Measurements from ENCODE around the gene LTBP1. TPM values are rescaled to one million over a fixed set of nuclear protein-coding genes. Genes with fewer than 3 reads are reported as not detected.
A peak's percentile ranks its signal among the peaks of the same experiment; 100 is the strongest.

Gene LTBP1
- total and polyA plus RNA-seq, 4 donors, result 107 to 573 (median 545) TPM

DNA sequence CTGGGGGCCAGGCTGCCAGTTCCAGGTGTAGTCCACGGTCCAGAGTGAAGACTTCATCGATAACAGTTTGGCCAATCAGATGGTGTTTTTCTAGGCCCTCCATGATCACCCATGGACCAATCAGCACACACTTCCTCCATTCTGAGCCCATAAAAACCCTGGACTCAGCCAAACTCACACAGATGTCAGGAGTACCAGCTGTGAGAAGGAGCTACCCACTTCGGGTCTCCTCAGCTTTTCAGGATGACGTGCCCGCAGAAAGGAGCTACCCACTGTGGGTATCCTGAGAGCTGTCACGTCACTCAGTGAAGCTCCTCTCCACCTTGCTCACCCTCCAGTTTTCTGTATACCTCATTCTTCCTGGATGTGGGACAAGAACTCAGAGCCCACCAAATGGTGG is 319.7 kb downstream of the LTBP1 start:
- DNase-seq (no peak), ATAC-seq (ENCODE audit: low FRiP score) (no peak)
- no peaks in the 10 kb centered on the region for H3K9me3 ChIP-seq (ENCODE audit: control insufficient read depth, low read length)
- H3K27me3 ChIP-seq (ENCODE audit: control insufficient read depth in 1 of 2, insufficient read depth in 2 of 2, low read length in 1 of 2), result no peaks in the 10 kb centered on the region
- WGBS, 2 donors, result 98% methylated on average over 6 of the region's 6 CpGs
- H3K4me3 ChIP-seq (ENCODE audit: low read length in 2 of 2), result no peak overlapping the region
- H3K4me1 ChIP-seq (ENCODE audit: control insufficient read depth in 1 of 2, insufficient read depth in 2 of 2, low read length in 2 of 2), result peaks cover 0 to 2% of the 10 kb centered on the region in 2 donors
- H3K27ac ChIP-seq (ENCODE audit: low read depth in 1 of 2, low read length in 2 of 2), result peak overlapping the region in 1 of 2 donors; percentile 13
- peaks cover 3 to 7% of the 10 kb centered on the region in 2 donors for H3K36me3 ChIP-seq (ENCODE audit: control insufficient read depth in 1 of 2, insufficient read depth in 2 of 2, low read length in 1 of 2)
- intact Hi-C loops (cut with DNase I), result no loop called here

DNA sequence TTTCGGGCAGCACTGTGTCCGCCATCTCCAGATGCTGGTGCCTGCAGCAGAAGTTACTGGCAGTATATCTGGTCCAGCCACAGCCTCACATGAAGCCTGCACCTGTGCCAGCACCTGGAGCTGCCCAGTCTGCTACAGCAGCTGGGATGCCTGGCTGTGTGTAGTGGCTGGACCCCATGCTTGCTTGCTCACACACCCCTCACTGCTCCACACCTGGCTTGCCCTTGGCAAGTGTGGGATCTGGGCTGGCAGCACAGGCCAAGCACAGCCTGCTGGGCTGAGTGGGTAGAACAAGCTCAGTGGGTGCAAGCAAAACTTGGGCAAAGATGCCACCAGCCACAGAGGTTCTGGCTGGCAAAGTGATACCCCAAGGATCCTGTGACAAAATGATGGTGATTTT is 320.3 kb downstream of the LTBP1 start:
- peaks cover 3 to 7% of the 10 kb centered on the region in 2 donors for H3K36me3 ChIP-seq (ENCODE audit: control insufficient read depth in 1 of 2, insufficient read depth in 2 of 2, low read length in 1 of 2)
- DNase-seq (no peak), ATAC-seq (ENCODE audit: low FRiP score) (no peak)
- H3K4me3 ChIP-seq (ENCODE audit: low read length in 2 of 2), result no peak overlapping the region
- H3K27ac ChIP-seq (ENCODE audit: low read depth in 1 of 2, low read length in 2 of 2), result peak overlapping the region in 1 of 2 donors; percentile 13
- no peaks in the 10 kb centered on the region for H3K27me3 ChIP-seq (ENCODE audit: control insufficient read depth in 1 of 2, insufficient read depth in 2 of 2, low read length in 1 of 2)
- intact Hi-C loops (cut with DNase I), result no loop called here
- H3K9me3 ChIP-seq (ENCODE audit: control insufficient read depth, low read length), result no peaks in the 10 kb centered on the region
- WGBS, 2 donors, result 94 to 95% methylated on average over 2 of the region's 2 CpGs
- H3K4me1 ChIP-seq (ENCODE audit: control insufficient read depth in 1 of 2, insufficient read depth in 2 of 2, low read length in 2 of 2), result peaks cover 0 to 2% of the 10 kb centered on the region in 2 donors

DNA sequence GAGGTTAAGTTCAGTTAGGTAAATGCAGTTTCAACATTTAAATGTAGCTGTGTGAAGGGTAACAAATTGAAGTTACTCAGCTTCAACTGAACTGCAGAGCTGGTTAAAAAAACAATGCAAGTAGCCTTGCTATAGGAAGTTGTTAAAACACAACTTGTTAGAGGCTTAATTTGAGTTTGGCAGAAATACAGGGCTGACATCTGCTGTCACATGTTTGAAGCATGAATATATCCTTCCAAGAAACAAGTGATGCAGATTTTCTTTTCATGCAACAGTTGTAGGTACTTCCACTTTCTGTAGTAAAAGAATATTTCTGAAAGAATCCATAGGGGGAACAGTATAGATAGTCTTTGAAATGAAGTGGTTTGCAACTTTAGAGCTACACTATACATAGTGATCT is 321.0 kb downstream of the LTBP1 start:
- H3K4me1 ChIP-seq (ENCODE audit: control insufficient read depth in 1 of 2, insufficient read depth in 2 of 2, low read length in 2 of 2), result peaks cover 0 to 2% of the 10 kb centered on the region in 2 donors
- peaks cover 3 to 7% of the 10 kb centered on the region in 2 donors for H3K36me3 ChIP-seq (ENCODE audit: control insufficient read depth in 1 of 2, insufficient read depth in 2 of 2, low read length in 1 of 2)
- no peaks in the 10 kb centered on the region for H3K27me3 ChIP-seq (ENCODE audit: control insufficient read depth in 1 of 2, insufficient read depth in 2 of 2, low read length in 1 of 2)
- H3K4me3 ChIP-seq (ENCODE audit: low read length in 2 of 2), result no peak overlapping the region
- ATAC-seq (ENCODE audit: low FRiP score), result no peak
- H3K9me3 ChIP-seq (ENCODE audit: control insufficient read depth, low read length), result no peaks in the 10 kb centered on the region
- intact Hi-C loops (cut with DNase I), result no loop called here
- no peak for DNase-seq
- H3K27ac ChIP-seq (ENCODE audit: low read depth in 1 of 2, low read length in 2 of 2), result no peak overlapping the region

DNA sequence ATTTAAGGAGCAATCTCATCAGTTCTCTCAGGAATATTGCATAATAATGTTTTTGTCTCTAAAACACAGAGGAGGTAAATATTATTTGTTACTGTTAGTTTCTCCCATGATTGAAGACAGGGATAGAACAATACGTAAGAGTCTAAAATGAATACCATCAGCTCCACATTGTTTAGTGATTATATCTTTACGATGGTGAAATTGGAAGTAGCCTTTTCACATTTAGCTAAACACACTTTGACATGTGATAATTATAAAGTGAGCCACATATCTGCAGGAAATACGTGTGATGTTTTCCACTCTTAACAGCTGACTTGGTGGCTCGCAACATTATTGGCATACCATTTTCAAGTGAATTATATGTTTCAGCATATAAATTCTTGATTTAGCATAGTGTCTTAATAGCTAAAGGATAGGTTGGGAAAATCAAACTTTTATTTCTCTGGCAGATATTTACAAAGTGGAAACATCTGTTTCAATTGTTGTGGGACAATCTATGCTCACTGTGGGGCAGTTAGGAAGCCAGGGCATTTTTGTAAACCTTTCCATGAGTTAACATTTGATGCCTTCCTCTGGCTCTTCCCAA is 321.6 kb downstream of the LTBP1 start:
- no peaks in the 10 kb centered on the region for H3K4me1 ChIP-seq (ENCODE audit: control insufficient read depth in 1 of 2, insufficient read depth in 2 of 2, low read length in 2 of 2)
- intact Hi-C loops (cut with DNase I), result no loop called here
- H3K4me3 ChIP-seq (ENCODE audit: low read length in 2 of 2), result no peak overlapping the region
- H3K36me3 ChIP-seq (ENCODE audit: control insufficient read depth in 1 of 2, insufficient read depth in 2 of 2, low read length in 1 of 2), result peaks cover 0 to 6% of the 10 kb centered on the region in 2 donors
- peak overlapping the region in 1 of 2 donors; percentile 12 for H3K27ac ChIP-seq (ENCODE audit: low read depth in 1 of 2, low read length in 2 of 2)
- ATAC-seq (ENCODE audit: low FRiP score) (no peak), DNase-seq (no peak)
- WGBS, 2 donors, result 30 to 39% methylated on average over 4 of the region's 4 CpGs
- H3K27me3 ChIP-seq (ENCODE audit: control insufficient read depth in 1 of 2, insufficient read depth in 2 of 2, low read length in 1 of 2), result no peaks in the 10 kb centered on the region
- no peaks in the 10 kb centered on the region for H3K9me3 ChIP-seq (ENCODE audit: control insufficient read depth, low read length)

DNA sequence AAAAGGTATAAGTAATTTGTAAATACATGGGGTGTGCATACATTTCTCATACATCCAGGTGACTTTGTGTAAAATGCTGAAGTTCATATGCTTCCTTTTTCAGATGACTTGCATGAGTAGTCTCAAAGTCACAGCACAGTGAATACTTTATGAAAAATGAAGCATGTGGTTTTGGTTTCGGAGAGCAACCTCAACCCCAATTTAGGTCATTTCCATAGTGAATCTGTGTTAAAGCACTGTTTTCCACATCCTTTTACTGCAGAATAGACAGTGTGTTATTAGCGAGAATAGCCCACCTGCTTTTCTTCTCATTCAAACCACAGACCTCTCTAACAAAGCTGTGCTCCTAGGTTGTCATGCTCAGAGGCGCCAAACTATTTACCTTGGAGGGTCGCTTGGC is 325.2 kb downstream of the LTBP1 start:
- Histone ChIP-seq H3K9me3 (ENCODE audit: control insufficient read depth, low read length) (no peaks in the 10 kb centered on the region), H3K27ac (ENCODE audit: low read depth in 1 of 2, low read length in 2 of 2) (no peak overlapping the region), H3K27me3 (ENCODE audit: control insufficient read depth in 1 of 2, insufficient read depth in 2 of 2, low read length in 1 of 2) (no peaks in the 10 kb centered on the region), H3K4me1 (ENCODE audit: control insufficient read depth in 1 of 2, insufficient read depth in 2 of 2, low read length in 2 of 2) (no peaks in the 10 kb centered on the region), H3K36me3 (ENCODE audit: control insufficient read depth in 1 of 2, insufficient read depth in 2 of 2, low read length in 1 of 2) (peaks cover 0 to 8% of the 10 kb centered on the region in 2 donors), H3K4me3 (ENCODE audit: low read length in 2 of 2) (no peak overlapping the region)
- intact Hi-C loops (cut with DNase I), result loop anchor here (10.0 kb wide), 3 partner anchors 207 to 313 kb away; no protein-coding TSS in a partner anchor
- DNase-seq (no peak), ATAC-seq (ENCODE audit: low FRiP score) (no peak)
- 89 to 90% methylated on average over 4 of the region's 4 CpGs for WGBS, 2 donors

DNA sequence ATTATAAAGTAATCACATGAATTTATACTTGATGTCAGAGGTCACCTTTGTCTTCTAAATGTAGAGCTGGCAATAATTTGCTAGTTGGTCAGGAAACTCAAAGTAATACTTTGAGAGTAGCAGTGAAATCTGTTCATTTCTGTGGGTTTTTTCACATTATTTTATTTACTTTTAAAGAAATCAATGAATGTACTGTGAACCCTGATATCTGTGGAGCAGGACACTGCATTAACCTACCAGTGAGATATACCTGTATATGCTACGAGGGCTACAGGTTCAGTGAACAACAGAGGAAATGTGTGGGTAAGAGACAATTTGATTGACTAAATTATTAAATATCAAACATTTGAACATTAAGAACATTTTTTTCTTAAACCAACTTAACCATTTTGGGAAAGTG is 326.7 kb downstream of the LTBP1 start:
- Histone ChIP-seq H3K27me3 (ENCODE audit: control insufficient read depth in 1 of 2, insufficient read depth in 2 of 2, low read length in 1 of 2) (no peaks in the 10 kb centered on the region), H3K36me3 (ENCODE audit: control insufficient read depth in 1 of 2, insufficient read depth in 2 of 2, low read length in 1 of 2) (peaks cover 4 to 7% of the 10 kb centered on the region in 2 donors), H3K9me3 (ENCODE audit: control insufficient read depth, low read length) (no peaks in the 10 kb centered on the region), H3K4me1 (ENCODE audit: control insufficient read depth in 1 of 2, insufficient read depth in 2 of 2, low read length in 2 of 2) (peaks cover 2 to 3% of the 10 kb centered on the region in 2 donors), H3K4me3 (ENCODE audit: low read length in 2 of 2) (no peak overlapping the region), H3K27ac (ENCODE audit: low read depth in 1 of 2, low read length in 2 of 2) (no peak overlapping the region)
- DNase-seq (no peak), ATAC-seq (ENCODE audit: low FRiP score) (no peak)
- intact Hi-C loops (cut with DNase I), result loop anchor here (10.0 kb wide), 3 partner anchors 209 to 311 kb away; no protein-coding TSS in a partner anchor
- WGBS, 2 donors, result 89 to 90% methylated on average over 1 of the region's 1 CpG

DNA sequence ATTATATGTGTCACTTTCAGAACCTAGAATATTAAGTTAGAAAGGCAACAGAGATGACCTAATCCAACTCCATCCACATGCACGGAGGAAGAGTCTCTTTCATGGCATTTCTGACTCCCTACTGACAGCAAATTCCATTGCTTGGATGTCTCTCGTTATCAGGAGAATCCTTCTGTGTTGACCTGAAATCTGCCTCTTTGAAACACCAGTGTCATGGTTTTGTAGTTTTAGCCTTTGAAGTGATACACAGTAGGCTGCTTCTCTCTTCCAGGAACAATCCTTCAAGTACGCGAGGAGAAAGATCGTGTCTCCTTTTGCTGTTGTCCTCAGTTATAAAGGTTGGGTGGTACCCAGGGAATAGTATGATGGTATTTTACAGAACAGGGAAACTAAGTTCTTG is 327.8 kb downstream of the LTBP1 start:
- no peak for DNase-seq
- Histone ChIP-seq H3K9me3 (ENCODE audit: control insufficient read depth, low read length) (no peaks in the 10 kb centered on the region), H3K4me1 (ENCODE audit: control insufficient read depth in 1 of 2, insufficient read depth in 2 of 2, low read length in 2 of 2) (peaks cover 2 to 3% of the 10 kb centered on the region in 2 donors), H3K27ac (ENCODE audit: low read depth in 1 of 2, low read length in 2 of 2) (peak overlapping the region; percentile 78 to 82), H3K36me3 (ENCODE audit: control insufficient read depth in 1 of 2, insufficient read depth in 2 of 2, low read length in 1 of 2) (peaks cover 4% of the 10 kb centered on the region in 2 donors), H3K27me3 (ENCODE audit: control insufficient read depth in 1 of 2, insufficient read depth in 2 of 2, low read length in 1 of 2) (no peaks in the 10 kb centered on the region), H3K4me3 (ENCODE audit: low read length in 2 of 2) (no peak overlapping the region)
- no peak for ATAC-seq (ENCODE audit: low FRiP score)
- 81 to 84% methylated on average over 5 of the region's 5 CpGs for WGBS, 2 donors
- intact Hi-C loops (cut with DNase I), result loop anchor here (10.0 kb wide), 3 partner anchors 210 to 310 kb away; no protein-coding TSS in a partner anchor

DNA sequence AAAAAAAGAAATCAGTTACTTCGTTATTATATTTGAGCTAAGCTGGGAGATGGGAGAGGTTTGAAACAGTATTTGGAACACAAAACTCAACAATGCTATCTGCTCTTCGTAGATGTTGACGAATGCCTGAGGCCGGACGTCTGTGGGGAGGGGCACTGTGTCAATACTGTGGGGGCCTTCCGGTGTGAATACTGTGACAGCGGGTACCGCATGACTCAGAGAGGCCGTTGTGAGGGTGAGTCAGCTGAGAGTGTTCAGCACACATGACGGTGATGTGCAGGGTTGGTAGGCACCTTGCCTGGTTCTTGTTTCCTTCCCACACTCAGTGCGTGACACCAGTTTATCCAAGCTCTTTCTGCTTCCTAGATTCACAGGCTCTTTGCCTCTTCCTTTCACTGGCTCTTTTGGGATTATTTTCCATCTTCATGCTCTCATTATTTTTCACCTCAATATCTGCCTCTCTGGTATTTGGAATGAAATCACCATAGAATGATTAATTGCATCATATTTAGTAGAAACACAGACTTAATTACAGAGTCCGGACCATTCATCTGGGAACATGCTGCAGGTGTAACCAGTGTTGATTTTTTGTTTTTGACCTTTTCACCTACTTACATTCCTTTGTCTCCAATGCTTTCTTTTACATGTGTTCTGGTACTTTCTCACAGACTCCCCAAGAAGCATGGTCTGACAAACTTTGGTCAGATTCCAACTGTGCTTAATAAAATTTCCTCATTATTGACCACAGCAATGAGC is 329.1 kb downstream of the LTBP1 start:
- peak overlapping the region; percentile 58 to 85 for H3K27ac ChIP-seq (ENCODE audit: low read depth in 1 of 2, low read length in 2 of 2)

More for the DNA sequence above, 329.1 kb downstream of the LTBP1 start:
- H3K27me3 ChIP-seq (ENCODE audit: control insufficient read depth in 1 of 2, insufficient read depth in 2 of 2, low read length in 1 of 2), result no peaks in the 10 kb centered on the region
- no peak overlapping the region for H3K4me3 ChIP-seq (ENCODE audit: low read length in 2 of 2)
- ATAC-seq (ENCODE audit: low FRiP score) (peak; percentile 77), DNase-seq (peak; percentile 86 to 88)
- intact Hi-C loops (cut with DNase I), result loop anchor here (5.0 to 10.0 kb wide), 4 partner anchors 144 to 309 kb away; no protein-coding TSS in a partner anchor
- peaks cover 2 to 3% of the 10 kb centered on the region in 2 donors for H3K4me1 ChIP-seq (ENCODE audit: control insufficient read depth in 1 of 2, insufficient read depth in 2 of 2, low read length in 2 of 2)
- H3K36me3 ChIP-seq (ENCODE audit: control insufficient read depth in 1 of 2, insufficient read depth in 2 of 2, low read length in 1 of 2), result peaks cover 7 to 8% of the 10 kb centered on the region in 2 donors
- no peaks in the 10 kb centered on the region for H3K9me3 ChIP-seq (ENCODE audit: control insufficient read depth, low read length)
- 5 to 9% methylated on average over 12 of the region's 12 CpGs for WGBS, 2 donors

Measured in aorta (tissue), 5 donors.